ENCODE results near the gene ZBTB22. TPM values are rescaled to one million over a fixed set of nuclear protein-coding genes. Genes with fewer than 3 reads are reported as not detected.
A peak's percentile ranks its signal among the peaks of the same experiment; 100 is the strongest.

Gene ZBTB22
- polyA plus RNA-seq, 1 donor from 2014 or later = 16.5 TPM

DNA sequence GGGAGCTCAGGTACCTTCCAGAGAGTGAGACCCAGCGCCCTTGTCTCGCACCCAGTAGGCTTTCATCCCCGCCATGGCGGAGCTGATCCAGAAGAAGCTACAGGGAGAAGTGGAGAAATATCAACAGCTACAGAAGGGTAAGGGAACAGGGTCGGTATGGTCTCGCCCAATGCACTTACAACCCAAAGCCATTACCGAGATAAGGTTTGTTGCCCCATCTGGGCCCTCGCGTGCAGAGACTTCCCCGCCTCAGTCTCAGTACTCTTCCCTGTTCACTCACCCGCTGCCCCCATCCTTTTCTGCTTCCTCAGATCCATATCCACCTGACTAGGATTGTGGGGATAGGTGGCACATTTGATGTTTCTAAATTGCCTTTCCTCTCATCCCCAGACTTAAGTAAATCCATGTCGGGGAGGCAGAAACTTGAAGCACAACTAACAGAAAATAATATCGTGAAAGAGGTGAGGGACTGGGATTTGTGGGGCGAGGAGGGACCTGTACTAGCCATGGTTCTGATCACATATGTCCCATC lies 27.7 kb downstream of the ZBTB22 start:
- Histone ChIP-seq H3K79me2 (replicated peaks; ENCODE audit: insufficient read depth, low read length) (peaks cover 11% of the 10 kb centered on the region), H4K20me1 (ENCODE audit: insufficient read depth) (no peaks in the 10 kb centered on the region), H2AFZ (ENCODE audit: low read depth, low read length) (peak overlapping the region; percentile 62), H3K9ac (ENCODE audit: low read length) (peak overlapping the region; percentile 73), H3K9me3 (ENCODE audit: low read length) (no peaks in the 10 kb centered on the region), H3K27me3 (ENCODE audit: insufficient read depth, low read depth, low read length) (no peaks in the 10 kb centered on the region), H3K4me3 (ENCODE audit: low read length) (peak overlapping the region; percentile 82), H3K9me2 (ENCODE audit: insufficient read depth, low read length) (no peaks in the 10 kb centered on the region), H3K27ac (ENCODE audit: low read length) (peak overlapping the region; percentile 38), H3K4me2 (ENCODE audit: low read length) (peak overlapping the region; percentile 91), H3F3A (ENCODE audit: insufficient read depth, low read length, poor library complexity, severe bottlenecking) (no peaks in the 10 kb centered on the region), H3K36me3 (ENCODE audit: insufficient read depth, low read length) (no peaks in the 10 kb centered on the region)
- TF ChIP-seq POLR2AphosphoS5 (IDR thresholded peaks at IDR 0.05) (no peak), RAD21 (conservative IDR thresholded peaks at IDR 0.05) (no peak)
- TF ChIP-seq, protein P1, sequence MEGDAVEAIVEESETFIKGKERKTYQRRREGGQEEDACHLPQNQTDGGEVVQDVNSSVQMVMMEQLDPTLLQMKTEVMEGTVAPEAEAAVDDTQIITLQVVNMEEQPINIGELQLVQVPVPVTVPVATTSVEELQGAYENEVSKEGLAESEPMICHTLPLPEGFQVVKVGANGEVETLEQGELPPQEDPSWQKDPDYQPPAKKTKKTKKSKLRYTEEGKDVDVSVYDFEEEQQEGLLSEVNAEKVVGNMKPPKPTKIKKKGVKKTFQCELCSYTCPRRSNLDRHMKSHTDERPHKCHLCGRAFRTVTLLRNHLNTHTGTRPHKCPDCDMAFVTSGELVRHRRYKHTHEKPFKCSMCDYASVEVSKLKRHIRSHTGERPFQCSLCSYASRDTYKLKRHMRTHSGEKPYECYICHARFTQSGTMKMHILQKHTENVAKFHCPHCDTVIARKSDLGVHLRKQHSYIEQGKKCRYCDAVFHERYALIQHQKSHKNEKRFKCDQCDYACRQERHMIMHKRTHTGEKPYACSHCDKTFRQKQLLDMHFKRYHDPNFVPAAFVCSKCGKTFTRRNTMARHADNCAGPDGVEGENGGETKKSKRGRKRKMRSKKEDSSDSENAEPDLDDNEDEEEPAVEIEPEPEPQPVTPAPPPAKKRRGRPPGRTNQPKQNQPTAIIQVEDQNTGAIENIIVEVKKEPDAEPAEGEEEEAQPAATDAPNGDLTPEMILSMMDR (IDR thresholded peaks at IDR 0.05; ENCODE audit: poor library complexity, severe bottlenecking) = no peak

DNA sequence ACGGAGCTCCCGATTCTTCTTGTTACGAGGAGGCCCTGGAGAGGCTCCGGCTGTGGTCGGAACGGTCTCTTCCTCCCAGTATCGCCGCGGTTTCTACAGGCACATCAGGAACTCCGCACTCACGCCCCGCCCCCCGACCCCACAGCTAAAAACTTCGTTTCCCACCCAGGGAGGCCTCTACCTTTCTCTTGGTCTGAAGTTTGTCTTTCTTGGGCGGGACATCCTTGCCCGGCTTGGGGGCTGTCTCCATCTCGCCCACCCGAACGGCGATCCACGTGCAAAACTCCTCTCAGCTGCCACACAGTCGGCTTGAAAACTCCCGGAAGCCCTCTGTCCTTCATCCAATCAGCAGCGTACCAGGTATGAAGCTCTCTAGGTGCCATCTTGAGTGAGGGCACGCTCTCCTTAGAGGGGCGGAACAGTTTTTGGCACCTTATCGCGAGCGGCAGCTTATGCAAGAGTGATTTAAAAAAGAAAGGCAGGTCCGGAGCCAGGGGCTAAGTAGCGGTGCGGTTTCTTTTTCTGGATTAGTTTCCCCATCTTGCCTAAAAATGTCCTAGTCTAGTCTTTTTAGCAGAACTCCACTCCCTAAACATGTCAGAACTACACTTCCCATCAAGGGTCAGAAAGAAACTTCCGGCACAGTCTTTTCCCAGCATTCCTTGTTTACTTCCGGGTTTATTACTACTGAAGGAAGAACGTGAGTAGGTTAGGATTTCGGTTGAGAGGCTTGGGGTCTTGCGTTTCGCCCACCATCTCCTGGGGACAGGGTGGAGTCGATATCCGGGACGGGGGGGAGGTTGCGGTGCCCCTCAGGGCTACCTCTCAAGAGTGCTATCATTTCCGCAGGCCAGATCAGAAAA lies 28.4 kb downstream of the ZBTB22 start, which contains the start of the genes PFDN6 and WDR46:
Gene PFDN6 (plus strand): TSS at position 681 of the 863 bp plus-strand sequence. CDS start 256 bp downstream, outside the sequence.
Gene WDR46 (minus strand): TSS at position 319 of the 863 bp plus-strand sequence. CDS start 69 bp downstream, at position 250.
- Histone ChIP-seq H3K9me3 (ENCODE audit: low read length) (no peaks in the 10 kb centered on the region), H3K9ac (ENCODE audit: low read length) (peak within 1 kb of the TSS; percentile 73), H3K9me2 (ENCODE audit: insufficient read depth, low read length) (no peaks in the 10 kb centered on the region), H3F3A (ENCODE audit: insufficient read depth, low read length, poor library complexity, severe bottlenecking) (no peaks in the 10 kb centered on the region), H3K27ac (ENCODE audit: low read length) (peak within 1 kb of the TSS; percentile 38), H3K4me2 (ENCODE audit: low read length) (peak within 1 kb of the TSS; percentile 91), H4K20me1 (ENCODE audit: insufficient read depth) (no peaks in the 10 kb centered on the region), H3K36me3 (ENCODE audit: insufficient read depth, low read length) (no peaks in the 10 kb centered on the region), H3K27me3 (ENCODE audit: insufficient read depth, low read depth, low read length) (no peaks in the 10 kb centered on the region), H3K4me3 (ENCODE audit: low read length) (peak within 1 kb of the TSS; percentile 82), H2AFZ (ENCODE audit: low read depth, low read length) (peak within 1 kb of the TSS; percentile 62), H3K79me2 (replicated peaks; ENCODE audit: insufficient read depth, low read length) (peaks cover 11% of the 10 kb centered on the region)
- TF ChIP-seq POLR2AphosphoS5 (IDR thresholded peaks at IDR 0.05) (peak; percentile 70), TAF1 (IDR thresholded peaks at IDR 0.05; ENCODE audit: low read depth) (no peak), RAD21 (conservative IDR thresholded peaks at IDR 0.05) (peak; percentile 32), EP300 (conservative IDR thresholded peaks at IDR 0.05; ENCODE audit: poor library complexity, severe bottlenecking) (no peak), MXI1 (conservative IDR thresholded peaks at IDR 0.05; ENCODE audit: poor library complexity, severe bottlenecking) (peak; percentile 100), SMC3 (conservative IDR thresholded peaks at IDR 0.05; ENCODE audit: poor library complexity) (no peak), EZH2 (IDR thresholded peaks at IDR 0.05; ENCODE audit: borderline replicate concordance, insufficient read depth, low read length, poor library complexity, severe bottlenecking) (no peak)
- TF ChIP-seq, protein P2, sequence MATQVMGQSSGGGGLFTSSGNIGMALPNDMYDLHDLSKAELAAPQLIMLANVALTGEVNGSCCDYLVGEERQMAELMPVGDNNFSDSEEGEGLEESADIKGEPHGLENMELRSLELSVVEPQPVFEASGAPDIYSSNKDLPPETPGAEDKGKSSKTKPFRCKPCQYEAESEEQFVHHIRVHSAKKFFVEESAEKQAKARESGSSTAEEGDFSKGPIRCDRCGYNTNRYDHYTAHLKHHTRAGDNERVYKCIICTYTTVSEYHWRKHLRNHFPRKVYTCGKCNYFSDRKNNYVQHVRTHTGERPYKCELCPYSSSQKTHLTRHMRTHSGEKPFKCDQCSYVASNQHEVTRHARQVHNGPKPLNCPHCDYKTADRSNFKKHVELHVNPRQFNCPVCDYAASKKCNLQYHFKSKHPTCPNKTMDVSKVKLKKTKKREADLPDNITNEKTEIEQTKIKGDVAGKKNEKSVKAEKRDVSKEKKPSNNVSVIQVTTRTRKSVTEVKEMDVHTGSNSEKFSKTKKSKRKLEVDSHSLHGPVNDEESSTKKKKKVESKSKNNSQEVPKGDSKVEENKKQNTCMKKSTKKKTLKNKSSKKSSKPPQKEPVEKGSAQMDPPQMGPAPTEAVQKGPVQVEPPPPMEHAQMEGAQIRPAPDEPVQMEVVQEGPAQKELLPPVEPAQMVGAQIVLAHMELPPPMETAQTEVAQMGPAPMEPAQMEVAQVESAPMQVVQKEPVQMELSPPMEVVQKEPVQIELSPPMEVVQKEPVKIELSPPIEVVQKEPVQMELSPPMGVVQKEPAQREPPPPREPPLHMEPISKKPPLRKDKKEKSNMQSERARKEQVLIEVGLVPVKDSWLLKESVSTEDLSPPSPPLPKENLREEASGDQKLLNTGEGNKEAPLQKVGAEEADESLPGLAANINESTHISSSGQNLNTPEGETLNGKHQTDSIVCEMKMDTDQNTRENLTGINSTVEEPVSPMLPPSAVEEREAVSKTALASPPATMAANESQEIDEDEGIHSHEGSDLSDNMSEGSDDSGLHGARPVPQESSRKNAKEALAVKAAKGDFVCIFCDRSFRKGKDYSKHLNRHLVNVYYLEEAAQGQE (IDR thresholded peaks at IDR 0.05; ENCODE audit: borderline replicate concordance) = no peak
- TF ChIP-seq, protein P1 (IDR thresholded peaks at IDR 0.05; ENCODE audit: poor library complexity, severe bottlenecking) = no peak
